GM21447 (cell line): ENCODE measurements around the gene RNF44.
"Not testable (repeated sequence)": the region's sequence is repeated elsewhere in the genome, so short reads cannot be mapped to it uniquely, and the experiment has no call there.

Experiments used
- ATAC-seq: cut with Tn5 transposase; IDR thresholded peaks from one replicate; pipeline ENCODE4 v1.9.1; 2021; ENCODE audit not compliant: unreplicated experiment

The RNF44 gene

DNA sequence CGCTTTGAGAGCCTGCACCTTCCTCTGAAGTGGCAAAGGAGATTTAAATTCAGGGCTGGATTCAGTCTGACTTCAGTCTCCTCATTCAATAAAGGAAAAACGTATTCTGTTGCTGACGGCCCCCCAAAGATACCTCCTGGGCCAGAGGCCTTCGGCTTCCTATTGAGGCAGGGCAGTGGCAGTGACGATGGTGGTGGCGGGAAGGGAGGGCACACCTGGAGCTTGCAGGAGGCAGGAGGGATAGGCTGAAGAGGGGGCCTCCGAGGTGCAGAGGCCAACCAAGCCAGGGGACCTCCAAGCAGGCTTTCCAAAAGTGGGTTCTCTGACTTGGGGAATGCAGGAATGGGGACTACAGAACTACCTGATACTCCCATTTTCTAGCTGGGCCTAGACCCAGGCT lies 15.9 kb downstream of the RNF44 start:
- ATAC-seq, result no peak

- no peak for ATAC-seq
Observed at GRCh38 chr5:176519810-176520720, 17.1 kb downstream of the RNF44 start.

- no peak for ATAC-seq
Observed at GRCh38 chr5:176517053-176517661, 20.0 kb downstream of the RNF44 start.

DNA sequence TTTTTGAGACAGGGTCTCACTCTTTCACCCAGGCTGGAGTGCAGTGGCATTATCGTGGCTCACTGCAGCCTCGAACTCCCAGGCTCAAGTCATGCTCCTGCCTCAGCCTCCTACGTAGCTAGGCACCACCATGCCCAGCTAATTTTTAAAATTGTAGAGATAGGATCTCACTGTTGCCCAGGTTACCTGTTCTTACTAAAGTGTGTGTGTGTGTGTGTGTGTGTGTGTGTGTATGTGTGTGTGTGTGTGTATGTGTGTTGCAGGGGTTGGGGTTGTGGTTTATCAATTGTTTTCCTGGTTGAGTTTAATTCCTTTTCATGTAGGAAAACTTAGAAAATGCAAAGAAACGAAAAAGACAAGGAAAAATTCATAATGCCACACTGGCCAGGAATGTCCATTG lies 21.8 kb downstream of the RNF44 start:
- ATAC-seq, result no peak

DNA sequence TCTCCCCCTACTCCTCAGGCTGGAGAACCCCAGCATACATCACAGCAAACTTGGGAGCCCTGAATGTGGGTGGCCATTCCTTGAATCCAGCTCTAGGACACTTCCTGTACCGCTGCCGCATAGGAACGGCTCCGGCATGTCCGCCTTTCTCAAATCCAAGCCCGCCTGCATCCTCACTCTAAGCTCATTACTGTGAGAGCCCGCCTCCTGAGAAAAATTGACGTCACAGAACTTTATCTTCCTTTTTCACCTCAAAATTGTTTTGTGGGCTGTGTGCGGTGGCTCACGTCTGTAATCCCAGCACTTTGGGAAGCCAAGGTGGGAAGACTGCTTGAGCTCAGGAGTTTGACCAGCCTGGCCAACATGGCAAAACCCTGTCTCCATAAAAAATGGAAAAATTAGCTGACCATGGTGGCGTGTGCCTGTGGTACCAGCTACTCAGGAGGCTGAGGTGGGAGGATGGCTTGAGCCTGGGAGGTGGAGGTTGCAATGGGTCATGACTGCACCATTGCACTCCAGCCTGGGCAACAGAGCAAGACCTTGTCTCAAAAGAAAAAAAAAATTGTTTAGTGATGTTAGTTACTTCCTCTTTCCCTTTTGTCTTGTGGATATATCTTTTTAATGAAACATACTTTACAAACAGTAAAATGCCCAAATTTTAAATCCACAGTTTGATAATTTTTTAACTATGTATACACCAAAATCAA lies 22.8 kb downstream of the RNF44 start:
- no peak for ATAC-seq

- no peak for ATAC-seq
Observed at GRCh38 chr5:176513788-176514187, 23.4 kb downstream of the RNF44 start.

DNA sequence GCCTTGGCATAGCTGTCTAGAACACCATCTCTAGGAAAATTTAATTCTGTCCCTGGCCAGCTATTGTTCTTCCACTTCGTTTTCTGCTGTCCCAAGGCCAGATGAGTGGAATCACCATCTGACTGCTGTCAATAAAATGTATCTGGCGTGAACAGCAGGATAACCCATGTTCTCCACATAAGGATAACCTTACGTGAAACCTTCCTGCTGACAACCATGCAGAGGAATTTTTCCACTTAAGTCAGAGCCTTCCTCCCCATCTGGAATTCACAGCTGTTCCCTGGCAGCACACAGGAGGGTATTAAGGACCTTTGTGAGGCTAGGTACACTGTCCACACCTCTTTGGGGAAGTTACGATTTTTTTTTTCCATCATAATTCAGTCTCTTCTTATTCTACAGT lies 28.6 kb downstream of the RNF44 start:
- no peak for ATAC-seq

DNA sequence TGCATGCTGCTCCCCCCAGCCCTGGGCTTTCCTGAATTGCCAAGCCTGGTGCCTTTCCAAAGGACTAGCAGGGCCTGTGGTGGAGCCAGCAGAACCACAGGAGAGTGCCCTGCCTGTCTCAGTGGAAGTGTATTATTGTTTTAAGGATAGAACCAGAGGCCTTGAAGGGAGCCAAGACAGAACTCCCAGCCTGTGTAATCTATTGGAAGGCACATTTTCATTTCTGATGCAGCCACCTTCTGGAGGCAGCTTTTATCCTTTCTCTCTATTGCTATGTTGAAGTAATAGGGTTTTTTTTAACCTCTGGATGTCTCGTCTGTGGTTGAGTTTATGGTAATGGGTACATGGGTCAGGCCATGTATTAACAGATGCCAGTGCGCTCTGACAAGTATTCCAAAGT lies 29.3 kb downstream of the RNF44 start:
- no peak for ATAC-seq

DNA sequence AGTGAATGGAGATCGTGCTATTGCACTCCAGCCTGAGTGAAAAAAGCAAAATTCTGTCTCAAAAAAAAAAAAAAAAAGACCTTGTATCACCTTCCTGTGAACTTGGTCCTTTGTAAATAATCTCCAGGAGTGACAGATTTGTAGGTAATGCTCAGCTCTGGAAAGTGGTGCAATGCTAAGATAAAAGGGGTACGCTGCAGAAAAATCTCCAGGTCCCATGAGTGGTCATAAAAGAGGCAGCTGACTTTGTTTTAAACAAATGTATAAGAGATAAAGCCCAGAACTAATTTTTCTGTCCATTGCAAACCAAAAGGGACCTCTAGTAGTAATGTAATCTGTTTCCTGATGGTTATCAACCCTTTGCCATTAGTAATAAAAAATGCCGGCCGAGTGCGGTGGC lies 33.7 kb downstream of the RNF44 start:
- ATAC-seq, result no peak

GRCh38 chr5:176501333-176501732 lies 35.9 kb downstream of the RNF44 start:
- no peak for ATAC-seq

GRCh38 chr5:176500511-176500910 lies 36.7 kb downstream of the RNF44 start:
- ATAC-seq, result no peak

DNA sequence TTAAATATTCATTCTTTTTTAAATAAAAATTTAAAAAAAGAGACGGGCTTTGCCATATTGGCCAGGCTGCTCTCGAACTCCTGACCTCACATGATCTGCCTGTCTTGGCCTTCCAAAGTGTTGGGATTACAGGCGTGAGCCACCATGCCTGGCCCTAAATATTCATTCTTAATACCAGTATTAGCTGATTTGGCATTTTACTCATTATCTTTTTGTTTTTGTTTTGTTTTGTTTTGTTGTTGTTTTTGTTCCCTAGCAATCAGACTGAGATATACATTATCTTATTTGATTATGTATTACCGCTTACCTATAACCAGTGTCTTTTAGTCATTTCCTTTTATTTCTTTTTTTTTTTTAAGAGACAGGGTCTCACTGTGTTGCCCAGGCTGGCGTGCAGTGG lies 37.9 kb downstream of the RNF44 start:
- no peak for ATAC-seq

- no peak for ATAC-seq
Observed at GRCh38 chr5:176497852-176498251, 39.4 kb downstream of the RNF44 start.

DNA sequence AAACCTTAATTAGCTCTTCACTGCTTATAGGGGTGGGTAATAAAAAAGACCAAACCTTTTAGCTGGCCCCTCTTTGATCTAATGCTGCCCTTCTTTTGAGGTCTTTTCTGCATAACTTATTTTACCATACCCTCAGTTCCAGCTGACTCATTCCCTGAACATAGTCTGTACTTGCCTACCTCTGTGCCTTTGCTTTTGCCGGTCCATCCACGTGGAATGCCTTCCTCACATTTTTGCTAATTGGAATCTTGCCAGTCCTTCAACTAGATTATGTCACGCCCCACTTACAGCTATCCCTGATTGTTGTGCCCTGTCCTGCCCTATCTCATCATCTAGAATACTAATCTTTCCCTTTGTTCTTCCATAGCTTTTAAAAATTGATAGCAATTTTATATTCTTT lies 44.8 kb downstream of the RNF44 start:
- ATAC-seq, result no peak

DNA sequence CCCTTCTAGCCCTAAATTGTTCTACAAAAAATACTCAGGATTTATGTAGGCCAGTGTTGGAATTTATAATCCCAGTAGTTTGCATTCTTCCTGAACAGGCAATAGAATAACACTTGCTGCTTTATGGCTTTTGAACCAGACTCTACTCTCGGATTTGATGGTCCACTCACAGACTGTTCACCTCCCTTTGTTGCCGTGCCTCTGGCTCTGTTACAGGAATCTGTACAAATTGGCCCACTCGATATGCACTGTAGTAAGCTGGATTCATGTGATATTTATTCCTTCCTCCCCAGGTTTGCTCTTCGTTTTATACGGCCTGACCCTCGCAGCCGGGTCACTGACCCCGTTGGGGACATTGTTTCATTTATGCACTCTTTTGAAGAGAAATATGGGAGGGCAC lies 45.3 kb downstream of the RNF44 start:
- ATAC-seq, result no peak

DNA sequence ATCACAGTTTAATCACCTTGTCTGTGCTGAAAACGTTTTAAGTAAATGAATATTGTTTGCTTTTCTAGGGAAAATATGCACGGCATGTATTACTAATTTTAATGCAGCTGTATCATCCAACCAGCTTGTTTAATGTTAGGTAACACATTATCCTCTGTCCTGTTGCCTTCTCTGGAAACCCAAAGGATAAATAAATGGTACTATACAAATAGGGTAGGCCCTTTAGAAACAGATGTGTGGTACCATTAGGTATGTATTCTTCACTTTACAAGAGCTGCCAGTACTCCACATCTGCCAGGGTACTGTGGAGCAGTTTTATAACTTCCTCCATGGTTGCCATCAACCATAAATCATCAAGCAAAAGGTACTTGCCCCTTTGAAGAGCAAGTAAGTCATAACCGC lies 46.1 kb downstream of the RNF44 start:
- no peak for ATAC-seq

- no peak for ATAC-seq
Observed at GRCh38 chr5:176490301-176490700, 46.9 kb downstream of the RNF44 start.

- ATAC-seq, result no peak
Observed at GRCh38 chr5:176489077-176489476, 48.1 kb downstream of the RNF44 start.

DNA sequence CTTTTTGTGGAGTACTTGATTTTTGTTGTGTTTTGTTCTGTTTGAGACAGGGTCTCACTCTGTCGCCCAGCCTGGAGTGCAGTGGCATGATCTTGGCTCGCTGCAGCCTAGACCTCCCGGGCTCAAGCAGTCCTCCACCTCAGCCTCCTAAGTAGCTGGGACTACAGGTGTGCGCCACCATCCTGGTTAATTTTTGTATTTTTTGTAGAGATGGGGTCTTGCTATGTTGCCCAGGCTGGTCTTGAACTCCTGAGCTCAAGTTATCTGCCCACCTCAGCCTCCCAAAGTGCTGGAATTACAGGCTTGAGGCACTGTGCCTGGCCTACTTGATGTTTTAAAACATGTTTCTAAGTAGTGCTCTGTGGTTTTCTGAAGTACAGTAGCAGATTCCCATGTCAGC lies 50.0 kb downstream of the RNF44 start:
- not testable (repeated sequence) for ATAC-seq

DNA sequence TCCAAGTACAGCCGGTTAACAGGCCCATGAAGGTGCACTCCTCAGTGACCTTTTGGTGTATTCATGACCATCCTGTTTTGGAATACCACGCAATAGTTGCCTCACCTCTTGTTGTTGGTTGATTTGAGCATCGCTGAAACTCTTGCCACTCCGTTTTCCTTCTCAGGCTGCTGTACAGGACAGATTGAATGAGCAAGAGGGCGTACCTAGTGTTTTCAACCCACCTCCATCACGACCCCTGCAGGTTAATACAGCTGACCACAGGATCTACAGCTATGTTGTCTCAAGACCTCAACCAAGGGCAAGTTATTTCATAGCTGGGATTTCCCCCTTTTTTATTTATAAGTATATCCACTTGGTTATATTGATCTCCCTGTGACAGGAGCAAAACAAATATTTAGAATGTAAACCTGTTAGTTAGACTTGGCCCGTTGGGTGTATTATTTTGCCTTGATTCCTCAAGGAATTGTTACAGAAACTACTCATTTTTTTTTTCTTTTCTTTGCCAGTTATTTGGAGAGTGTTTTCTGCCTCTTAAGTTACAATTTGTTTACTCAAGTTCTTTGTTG lies 50.9 kb downstream of the RNF44 start:
- ATAC-seq, result no peak

DNA sequence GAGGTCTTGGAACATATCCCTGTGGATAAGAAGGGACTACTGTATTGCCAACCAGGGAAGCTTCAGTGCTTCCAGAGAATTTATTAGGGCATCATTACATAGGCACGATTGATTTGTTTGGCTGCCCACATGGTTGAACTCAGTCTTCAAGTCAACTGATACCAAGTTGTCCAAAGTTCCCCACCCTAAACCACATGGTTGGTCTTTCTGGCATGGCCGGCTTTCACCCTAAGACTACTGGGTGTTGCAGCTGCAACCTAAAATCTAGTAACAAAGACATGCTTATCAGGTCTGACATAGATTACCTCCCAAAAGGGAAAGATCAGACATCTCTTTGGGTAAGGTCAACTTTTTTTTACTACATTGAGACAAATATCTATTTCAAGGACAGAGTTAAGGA lies 52.0 kb downstream of the RNF44 start:
- ATAC-seq, result no peak

GRCh38 chr5:176481711-176482110 lies 55.5 kb downstream of the RNF44 start:
- no peak for ATAC-seq
